Measurements from ENCODE around the gene IGFBP2. TPM values are rescaled to one million over a fixed set of nuclear protein-coding genes. Genes with fewer than 3 reads are reported as not detected.

Gene IGFBP2
- total and polyA plus RNA-seq, 2 of the 8 experiments (the other 6 are each of a cell fraction or from before 2014, with no cell fraction given) = 326 to 782 TPM

- H3K79me2 ChIP-seq (ENCODE audit: control insufficient read depth in 1 of 2, insufficient read depth in 2 of 2, low read length in 2 of 2) = peaks cover 38 to 86% of the 10 kb centered on the region in 2 experiments
- 96% methylated on average over 3 of the region's 3 CpGs; no CpG with 5 or more reads in 1 of the 2 experiments for WGBS, 2 experiments (ENCODE audit: extremely low coverage in 1 of 2, insufficient coverage in 1 of 2, insufficient read length in 1 of 2, insufficient replicate concordance in 2 of 2, low coverage in 1 of 2, low lambda C conversion rate in 2 of 2, missing lambda C conversion rate in 1 of 2)
- POLR2A ChIA-PET (ENCODE audit: partially characterized antibody) = no interaction called here
- no peak for TF ChIP-seq SP2 (IDR thresholded peaks at IDR 0.05; ENCODE audit: low read length)
- no peak for TF ChIP-seq POLR2A (IDR thresholded peaks at IDR 0.05; ENCODE audit: control extremely low read depth in 1 of 2, low read depth in 2 of 2, low read length in 2 of 2)
- no peak for TF ChIP-seq USF2 (IDR thresholded peaks at IDR 0.05; ENCODE audit: low read length)
- no peak for TF ChIP-seq TCF12 (IDR thresholded peaks at IDR 0.05; ENCODE audit: low read depth, low read length)
- no peak for TF ChIP-seq RFX5 (IDR thresholded peaks at IDR 0.05; ENCODE audit: borderline replicate concordance, low read depth, low read length)
- no peak for TF ChIP-seq EP300 (IDR thresholded peaks at IDR 0.05; ENCODE audit: borderline replicate concordance in 1 of 2, low read depth in 2 of 2, low read length in 2 of 2)
- no peak for TF ChIP-seq PHF8 (conservative IDR thresholded peaks at IDR 0.05; ENCODE audit: low read depth, low read length)
- no peak for TF ChIP-seq CTBP2 (IDR thresholded peaks at IDR 0.05; ENCODE audit: borderline replicate concordance, insufficient read depth, insufficient read length, low read length)
- no peak for TF ChIP-seq TEAD4 (IDR thresholded peaks at IDR 0.05; ENCODE audit: low read depth, low read length)
- no peak for TF ChIP-seq TAF7 (optimal IDR thresholded peaks at IDR 0.05; ENCODE audit: borderline replicate concordance, low read depth, low read length)
- no peak for TF ChIP-seq NRF1 (IDR thresholded peaks at IDR 0.05; ENCODE audit: low read depth, low read length)
- TF ChIP-seq TBP (IDR thresholded peaks at IDR 0.05; ENCODE audit: low read depth, low read length) = no peak
- no peak for TF ChIP-seq SIX5 (IDR thresholded peaks at IDR 0.05; ENCODE audit: low read depth, low read length)
- TF ChIP-seq SIN3A (conservative IDR thresholded peaks at IDR 0.05 in 1 of 2, IDR thresholded peaks at IDR 0.05 in 1 of 2; ENCODE audit: low read depth in 1 of 2, low read length in 2 of 2) = no peak
These were observed 12.4 kb downstream of the IGFBP2 start for GRCh38 chr2:216645636-216645950.

More at GRCh38 chr2:216645636-216645950, 12.4 kb downstream of the IGFBP2 start:
- CTCF ChIA-PET (ENCODE audit: partially characterized antibody) = interaction anchor here (9.0 to 20.6 kb wide), 2 partner anchors 17 to 127 kb away, joined by 93 to 251 read pairs; no protein-coding TSS in a partner anchor
- Histone ChIP-seq H3K9ac (replicated peaks in 1 of 4; ENCODE audit: extremely low read depth in 1 of 4, low read depth in 3 of 4, low read length in 3 of 4) (no peak overlapping the region), H4K8ac (ENCODE audit: extremely low read depth, insufficient read depth, low read length) (no peak overlapping the region), H4K5ac (ENCODE audit: insufficient read length, low read depth, low read length) (no peak overlapping the region), H3K4me3 (ENCODE audit: extremely low read depth in 1 of 4, insufficient read depth in 2 of 4, low read depth in 3 of 4, low read length in 4 of 4) (no peak overlapping the region), H3K4me2 (ENCODE audit: insufficient read depth in 1 of 2, low read depth in 2 of 2, low read length in 2 of 2) (no peak overlapping the region), H4K91ac (replicated peaks; ENCODE audit: insufficient read length, low read length) (no peak overlapping the region), H3K27me3 (replicated peaks in 1 of 4; ENCODE audit: control insufficient read depth in 3 of 4, extremely low read depth in 1 of 4, insufficient read depth in 3 of 4, low read length in 3 of 4) (no peaks in the 10 kb centered on the region), H2BK15ac (ENCODE audit: low read length) (no peak overlapping the region), H4K20me1 (replicated peaks in 1 of 2; ENCODE audit: control insufficient read depth in 1 of 2, insufficient read depth in 2 of 2, low read length in 2 of 2) (peaks cover 7 to 19% of the 10 kb centered on the region in 2 experiments), H3K23me2 (ENCODE audit: low read depth, low read length) (no peaks in the 10 kb centered on the region), H3K79me1 (ENCODE audit: low read depth, low read length) (peaks cover 10% of the 10 kb centered on the region), H2BK120ac (replicated peaks; ENCODE audit: low read depth, low read length) (no peak overlapping the region), H3K36me3 (ENCODE audit: control insufficient read depth in 2 of 4, insufficient read depth in 4 of 4, low read length in 3 of 4) (peaks cover 2 to 30% (median 9%) of the 10 kb centered on the region in 4 experiments; a peak in 6 of 8 replicates), H2BK5ac (ENCODE audit: low read depth, low read length) (no peak overlapping the region), H2AFZ (ENCODE audit: low read length) (no peak overlapping the region), H2BK20ac (ENCODE audit: low read length) (no peak overlapping the region), H2BK12ac (ENCODE audit: low read depth, low read length) (no peak overlapping the region), H3K27ac (ENCODE audit: low read depth, low read length) (no peak overlapping the region), H3K4me1 (replicated peaks in 1 of 4; ENCODE audit: control insufficient read depth in 3 of 4, insufficient read depth in 4 of 4, low read length in 3 of 4) (peaks cover 1 to 19% (median 8%) of the 10 kb centered on the region in 4 experiments), H3K4ac (replicated peaks; ENCODE audit: insufficient read length, low read depth, low read length) (no peak overlapping the region), H3K23ac (ENCODE audit: insufficient read length) (no peak overlapping the region), H2AK5ac (ENCODE audit: low read depth, low read length) (no peak overlapping the region), H3K18ac (ENCODE audit: extremely low read depth, low read length) (no peak overlapping the region), H3K56ac (replicated peaks; ENCODE audit: insufficient read length, low read depth, low read length) (no peak overlapping the region), H3K14ac (ENCODE audit: insufficient read length) (no peak overlapping the region), H3K9me3 (ENCODE audit: insufficient read depth in 2 of 2, low read depth in 1 of 2, low read length in 1 of 2) (no peaks in the 10 kb centered on the region)
- no peak for DNase-seq (ENCODE audit: low read depth in 1 of 2, low spot score in 2 of 2)
- FAIRE-seq = no peak

Data from H1 (cell line).